GM18867 (cell line): ENCODE data around the gene SDK1.

ENCODE experiments used
- ATAC-seq: cut with Tn5 transposase; IDR thresholded peaks from one replicate; pipeline ENCODE4 v1.9.1; 2021; ENCODE audit warnings: mild to moderate bottlenecking, moderate library complexity; ENCODE audit not compliant: unreplicated experiment

SDK1 gene

DNA sequence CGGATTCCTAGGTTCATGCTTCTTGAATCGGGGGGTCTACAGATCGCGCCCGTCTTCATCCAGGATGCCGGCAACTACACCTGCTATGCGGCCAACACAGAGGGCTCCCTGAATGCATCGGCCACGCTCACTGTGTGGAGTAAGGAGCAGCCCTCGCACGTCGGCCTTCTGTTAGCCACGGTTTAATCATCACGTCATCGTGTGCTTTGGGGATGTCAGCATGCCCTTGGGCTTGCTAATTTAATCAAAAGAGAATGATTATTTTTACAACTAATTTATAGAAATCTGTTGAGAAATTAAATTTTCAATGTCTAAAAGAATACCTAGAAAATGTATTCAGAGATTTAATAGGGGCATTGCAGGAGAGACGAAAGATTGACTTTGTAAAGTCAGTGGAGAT is 668.2 kb downstream of the SDK1 start:
- ATAC-seq: no peak

DNA sequence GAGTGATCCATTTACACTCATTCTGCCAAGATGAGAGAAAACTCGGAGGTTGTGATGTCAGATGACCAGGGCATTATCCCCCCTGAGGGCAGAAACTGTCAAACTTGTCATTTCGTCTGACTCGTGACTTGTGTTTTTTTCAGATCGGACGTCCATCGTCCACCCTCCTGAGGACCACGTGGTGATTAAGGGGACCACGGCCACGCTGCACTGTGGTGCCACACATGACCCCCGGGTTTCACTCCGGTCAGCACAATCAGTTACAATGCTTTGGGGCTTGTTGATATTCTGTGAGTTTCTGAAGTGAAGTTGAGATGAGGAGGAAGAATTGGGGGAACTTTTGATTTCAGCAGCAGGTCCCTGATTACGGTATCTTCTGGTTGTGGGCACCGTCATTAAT is 670.3 kb downstream of the SDK1 start:
- no peak for ATAC-seq

DNA sequence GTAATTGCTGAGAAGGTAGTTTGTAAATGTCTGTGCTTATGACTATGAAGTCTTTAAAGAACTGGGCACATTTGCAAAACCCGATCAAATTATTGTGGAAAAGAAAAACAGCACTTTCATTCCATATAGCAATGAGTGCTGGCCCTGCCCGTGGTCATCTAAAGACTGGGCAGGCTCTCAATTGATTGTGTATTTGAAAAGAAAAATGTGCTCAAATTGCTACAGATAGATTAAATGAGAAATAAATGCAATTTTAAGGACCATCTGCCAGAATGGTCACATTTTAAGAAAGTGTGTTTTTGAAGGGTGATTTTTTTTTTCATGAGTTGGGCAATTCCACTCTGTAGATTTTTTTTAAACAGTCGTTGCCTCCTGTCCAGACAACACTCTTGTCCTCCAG is 672.2 kb downstream of the SDK1 start:
- ATAC-seq: no peak

DNA sequence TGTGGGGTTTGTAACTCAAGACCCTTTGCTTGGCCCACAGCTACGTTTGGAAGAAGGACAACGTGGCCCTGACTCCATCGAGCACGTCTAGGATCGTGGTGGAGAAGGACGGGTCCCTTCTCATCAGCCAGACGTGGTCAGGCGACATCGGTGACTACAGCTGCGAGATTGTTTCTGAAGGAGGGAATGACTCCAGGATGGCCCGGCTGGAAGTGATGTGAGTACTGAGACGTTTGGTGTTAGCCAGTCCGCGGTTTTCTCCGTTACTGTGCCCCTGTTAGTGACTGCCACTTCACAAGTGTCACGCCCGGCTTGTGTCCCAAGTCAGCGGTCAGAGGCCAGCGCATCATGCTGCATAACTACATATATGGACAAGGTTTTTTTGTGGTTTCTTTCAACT is 673.3 kb downstream of the SDK1 start:
- no peak for ATAC-seq

DNA sequence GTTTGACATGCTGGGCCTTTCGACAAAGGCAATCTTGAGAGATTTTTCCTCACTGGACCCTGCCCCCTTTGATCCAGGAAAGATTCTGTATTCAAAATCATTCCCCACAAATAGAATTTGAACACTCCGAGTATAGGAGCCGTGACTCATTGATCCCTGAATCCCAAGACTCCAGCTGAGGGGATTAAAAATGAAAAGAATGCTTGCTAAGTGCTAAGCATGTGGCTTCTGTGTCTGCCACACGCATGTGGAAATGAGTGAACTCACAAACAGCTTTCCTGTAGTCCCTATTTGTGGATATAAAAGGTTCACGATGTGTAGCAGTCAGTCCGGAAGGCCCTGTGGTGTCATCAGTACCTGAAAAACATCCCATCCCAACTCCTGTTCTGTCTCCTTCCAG is 674.3 kb downstream of the SDK1 start:
- ATAC-seq: no peak

DNA sequence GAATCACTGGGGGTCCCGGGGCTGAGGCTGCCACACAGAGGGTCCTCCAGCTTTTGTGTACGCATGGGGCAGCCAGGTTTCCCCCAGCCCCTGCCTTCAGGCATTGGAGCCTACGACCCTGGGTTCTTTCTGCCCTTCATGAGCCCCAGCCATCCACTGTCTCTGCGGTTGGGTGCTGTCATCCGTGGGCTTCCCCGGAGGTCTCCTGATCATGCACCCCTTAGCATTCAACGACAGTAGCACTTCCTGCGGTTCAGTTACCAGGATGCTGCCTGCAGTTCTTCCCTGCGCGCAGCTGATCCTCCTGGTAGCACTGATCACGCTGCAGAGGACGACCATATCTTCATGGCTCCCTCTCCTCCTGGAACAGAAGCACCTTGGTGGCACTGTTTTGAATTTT is 676.3 kb downstream of the SDK1 start:
- ATAC-seq: no peak

DNA sequence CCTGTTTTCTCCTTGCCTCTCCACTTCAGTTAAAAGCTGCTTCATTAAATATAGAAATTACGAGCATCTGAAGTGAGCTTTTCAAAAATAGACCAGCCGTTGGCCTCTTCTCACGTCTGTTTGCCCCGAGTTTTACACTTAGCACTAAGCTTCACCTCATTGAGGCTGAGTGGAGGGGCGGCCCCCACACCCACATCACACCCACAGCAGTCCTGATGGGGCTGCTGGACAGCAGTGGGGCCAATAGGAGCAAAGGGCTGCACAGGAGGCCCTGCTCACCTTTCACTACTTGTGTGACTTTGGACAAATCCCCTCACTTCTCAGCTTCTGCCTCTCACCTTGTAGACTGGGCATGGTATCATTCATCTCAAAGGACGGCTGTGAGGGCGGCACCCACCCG is 677.8 kb downstream of the SDK1 start:
- no peak for ATAC-seq

DNA sequence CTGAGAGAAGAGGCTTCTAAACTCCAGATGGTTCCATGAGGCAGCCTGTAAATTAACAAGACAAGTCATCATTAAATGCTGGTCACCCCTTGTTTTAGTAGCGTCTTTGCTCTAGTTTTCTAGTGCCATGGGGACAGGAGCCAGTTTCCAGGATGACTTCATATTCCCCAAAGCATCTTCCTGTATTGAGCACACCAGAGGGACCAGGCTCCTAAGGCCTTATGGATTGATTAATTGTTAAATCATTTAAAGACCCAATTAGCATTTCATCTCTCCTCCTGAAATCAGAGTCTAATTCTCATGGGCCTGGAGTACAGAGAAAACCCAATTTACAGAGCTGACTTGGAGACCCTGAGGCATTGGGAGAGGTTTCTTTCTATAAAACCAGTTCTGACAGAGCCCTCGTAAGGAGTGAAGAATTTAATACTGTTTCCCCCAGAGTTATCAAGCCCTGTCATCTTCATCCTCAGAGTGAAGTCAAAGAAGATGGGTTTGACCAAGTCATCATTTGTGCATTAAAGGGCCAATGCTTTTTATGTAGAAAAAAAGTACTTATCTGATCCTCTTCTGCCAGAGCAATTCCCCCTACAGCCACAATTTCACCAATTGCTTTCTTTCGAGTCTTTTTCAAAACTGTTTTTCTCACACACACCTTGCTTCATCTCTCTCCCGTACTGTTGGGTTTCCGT is 678.7 kb downstream of the SDK1 start:
- ATAC-seq: no peak

DNA sequence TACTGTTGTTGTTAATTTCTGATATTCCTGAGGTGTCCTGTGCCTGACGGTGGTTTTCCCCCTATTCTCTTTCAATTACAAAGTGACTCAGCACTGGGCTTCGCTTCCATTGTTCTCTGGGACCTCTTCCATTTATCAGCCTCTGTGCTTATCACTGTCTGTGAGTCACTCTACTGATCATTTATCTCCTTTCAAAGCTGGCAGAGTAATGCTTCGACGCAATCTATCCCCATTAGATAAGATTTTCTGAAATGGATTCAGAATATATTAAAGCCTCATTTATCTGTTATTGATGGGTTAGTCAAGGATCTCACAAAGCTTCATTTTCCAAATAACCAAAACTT is 679.2 kb downstream of the SDK1 start:
- ATAC-seq: no peak

DNA sequence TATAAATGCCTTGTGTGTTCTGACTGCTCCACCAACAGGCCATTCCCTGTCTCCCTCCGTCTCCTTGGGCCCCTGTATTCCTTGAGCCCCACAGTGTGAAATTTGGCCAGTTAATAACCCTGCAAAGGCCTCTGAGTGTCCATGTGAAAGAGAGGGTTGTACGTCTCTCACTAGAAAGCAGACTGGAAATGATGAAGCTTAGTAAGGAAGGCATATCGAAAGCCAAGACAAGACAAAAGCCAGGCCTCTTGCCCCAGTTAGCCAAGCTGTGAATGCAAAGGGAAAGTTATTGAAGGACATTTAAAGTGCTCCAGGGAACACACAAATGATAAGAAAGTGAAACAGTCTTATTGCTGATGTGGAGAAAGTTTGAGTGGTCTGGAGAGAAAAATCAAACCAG is 680.2 kb downstream of the SDK1 start:
- ATAC-seq: no peak

DNA sequence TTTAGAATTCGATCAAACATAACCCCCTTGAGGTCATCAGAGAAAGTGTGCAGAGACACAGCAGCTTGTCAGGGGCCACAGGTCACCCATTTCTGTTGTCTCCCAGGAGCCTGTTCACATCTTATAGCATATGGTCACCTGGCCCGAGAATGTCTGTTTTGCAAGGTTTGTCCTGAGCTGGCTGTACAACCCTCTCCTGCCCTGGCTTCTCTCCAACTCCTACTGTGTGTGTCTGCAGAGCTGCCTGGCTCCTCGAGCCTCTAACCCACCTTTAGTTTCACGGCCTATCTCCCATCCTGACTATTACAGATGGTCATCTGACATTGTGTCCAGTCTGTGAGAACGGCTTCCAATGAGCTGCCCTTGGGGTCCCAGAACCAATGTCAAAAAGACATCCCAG is 683.4 kb downstream of the SDK1 start:
- no peak for ATAC-seq

DNA sequence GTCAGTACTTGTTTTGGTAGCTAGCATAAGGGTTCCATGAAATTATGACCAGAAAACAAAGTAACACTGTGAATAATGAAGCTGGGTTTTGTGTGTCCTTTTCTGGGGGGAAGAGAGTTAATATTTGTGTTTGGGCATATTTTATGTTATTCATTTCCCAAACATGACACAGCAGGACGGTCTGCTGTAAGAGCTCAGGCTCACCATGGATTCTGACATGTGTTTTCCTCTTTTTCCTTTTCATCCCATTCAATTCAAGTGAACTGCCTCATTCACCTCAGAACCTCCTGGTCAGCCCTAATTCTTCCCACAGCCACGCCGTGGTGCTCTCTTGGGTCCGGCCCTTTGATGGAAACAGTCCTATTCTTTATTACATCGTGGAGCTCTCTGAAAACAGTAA is 685.9 kb downstream of the SDK1 start:
- ATAC-seq: no peak

DNA sequence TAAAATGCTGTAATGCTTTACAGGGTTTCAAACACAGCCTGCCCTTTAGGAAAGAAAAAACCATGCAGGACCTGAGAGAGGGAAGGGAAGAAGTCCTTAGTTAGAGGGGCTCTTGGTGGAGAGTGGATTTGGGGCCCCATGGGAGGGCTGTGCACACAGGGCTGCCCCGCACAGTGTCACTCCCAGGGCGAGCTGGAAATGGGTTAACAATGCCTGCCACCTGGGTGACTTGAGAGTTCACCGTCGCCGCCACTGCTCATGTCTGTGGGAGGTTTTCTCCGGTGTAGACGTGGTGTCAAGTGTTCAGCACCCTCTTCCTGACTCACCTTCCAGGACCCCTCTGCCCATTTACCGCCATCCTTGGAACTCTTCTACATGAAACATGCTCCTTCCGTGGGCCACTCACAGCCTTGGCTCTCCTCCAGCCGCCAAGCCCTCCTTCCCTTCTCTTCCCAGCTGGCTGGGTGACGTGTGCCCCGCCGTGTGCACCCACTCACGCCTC is 686.4 kb downstream of the SDK1 start:
- no peak for ATAC-seq

DNA sequence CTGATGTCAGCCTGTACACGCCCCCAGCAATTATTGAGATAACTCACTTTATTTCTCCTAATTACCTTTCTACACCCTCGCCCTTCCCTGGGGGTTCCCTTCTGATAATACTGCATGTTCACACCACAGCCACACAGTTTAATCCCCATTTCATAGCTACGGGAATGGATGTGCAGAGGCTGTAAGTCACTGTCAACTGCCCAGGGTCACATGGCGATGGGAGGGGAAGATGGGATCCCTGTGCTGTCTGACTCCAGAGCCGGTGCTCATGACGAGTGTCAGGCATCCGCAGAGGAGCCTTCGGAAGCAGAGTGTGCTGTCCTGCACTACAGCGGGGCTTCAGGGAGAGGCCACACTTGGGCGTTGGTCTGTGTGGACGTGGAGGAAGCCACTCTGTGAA is 688.7 kb downstream of the SDK1 start:
- ATAC-seq: no peak

DNA sequence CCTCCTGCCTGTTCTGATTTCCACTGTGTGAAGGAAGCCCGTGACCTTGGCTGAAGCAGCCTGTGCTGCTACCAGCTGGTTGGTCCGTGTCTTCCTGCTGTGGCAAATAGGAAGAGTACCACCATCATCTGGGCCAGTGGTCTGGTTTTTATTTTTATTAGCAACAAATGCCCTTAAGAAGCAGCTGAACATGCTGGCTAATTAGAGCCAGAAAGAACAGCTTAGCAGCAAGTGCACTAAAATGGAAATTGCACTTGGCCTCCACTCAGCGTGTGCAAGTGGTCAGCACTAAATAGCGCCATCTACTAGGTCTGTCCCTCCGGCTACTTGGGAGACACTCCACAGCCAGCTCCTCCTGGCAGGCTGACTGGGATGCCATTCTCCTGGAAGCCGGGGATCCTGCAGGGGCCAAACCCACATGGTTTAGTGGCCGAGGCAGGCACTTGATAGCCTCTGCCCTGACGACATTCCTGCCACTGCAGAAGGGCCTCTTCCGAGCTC is 690.7 kb downstream of the SDK1 start:
- no peak for ATAC-seq

DNA sequence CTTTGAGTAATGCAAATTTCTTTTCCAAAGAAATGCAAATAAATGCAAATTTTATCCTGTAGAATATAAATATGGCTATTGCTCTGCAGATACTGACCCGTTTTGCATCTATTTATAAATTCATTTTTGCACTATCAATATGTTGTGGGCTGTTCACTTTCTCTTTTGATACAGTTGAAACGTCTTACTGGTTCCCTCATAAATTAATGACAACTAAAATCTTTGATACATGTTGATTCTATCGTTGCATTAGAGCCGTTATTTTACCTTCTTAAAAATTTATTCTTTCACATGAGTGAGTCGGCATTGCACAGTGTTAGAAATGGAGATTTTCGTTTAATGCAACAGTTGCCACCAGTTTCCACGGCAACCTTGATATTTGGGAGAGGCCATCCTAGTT is 691.8 kb downstream of the SDK1 start:
- ATAC-seq: no peak

DNA sequence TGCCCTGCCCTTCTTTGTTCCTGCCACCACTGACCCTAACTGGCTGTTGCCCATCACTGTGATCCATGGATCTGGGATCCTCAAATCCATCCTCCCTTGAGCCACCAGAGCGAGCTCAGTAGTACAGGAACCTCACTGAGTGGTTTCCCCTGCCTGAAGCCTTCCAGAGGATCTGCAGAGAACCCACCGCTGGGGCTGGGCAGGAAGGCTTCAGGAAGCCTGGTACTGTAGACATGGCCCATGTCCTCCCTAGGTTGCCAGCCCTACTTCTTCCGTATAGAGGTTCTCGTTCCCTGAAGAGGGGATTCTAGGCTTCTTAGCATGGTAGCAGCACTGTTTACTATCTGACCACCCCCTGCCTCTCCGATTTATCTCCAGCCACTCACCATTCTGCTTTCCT is 693.7 kb downstream of the SDK1 start:
- ATAC-seq: no peak

DNA sequence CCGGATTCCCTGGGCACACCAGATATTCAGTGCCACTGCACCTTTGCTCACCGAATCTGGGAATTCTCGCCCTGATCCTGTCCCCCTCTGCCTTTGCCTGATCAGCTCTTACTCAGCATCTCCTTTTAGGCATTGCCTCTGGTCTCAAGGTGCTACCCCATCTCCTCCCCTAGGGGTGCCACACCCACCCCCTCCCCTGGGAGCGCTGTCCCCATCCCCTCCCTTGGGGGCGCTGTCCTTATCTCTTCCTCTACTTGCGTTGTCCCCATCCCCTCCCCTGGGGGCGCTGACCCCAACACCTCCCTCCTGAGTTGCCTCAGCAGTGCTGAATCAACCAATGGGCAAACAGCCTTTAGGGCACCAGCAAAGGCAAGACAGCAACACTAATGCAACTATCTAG is 694.1 kb downstream of the SDK1 start:
- no peak for ATAC-seq

DNA sequence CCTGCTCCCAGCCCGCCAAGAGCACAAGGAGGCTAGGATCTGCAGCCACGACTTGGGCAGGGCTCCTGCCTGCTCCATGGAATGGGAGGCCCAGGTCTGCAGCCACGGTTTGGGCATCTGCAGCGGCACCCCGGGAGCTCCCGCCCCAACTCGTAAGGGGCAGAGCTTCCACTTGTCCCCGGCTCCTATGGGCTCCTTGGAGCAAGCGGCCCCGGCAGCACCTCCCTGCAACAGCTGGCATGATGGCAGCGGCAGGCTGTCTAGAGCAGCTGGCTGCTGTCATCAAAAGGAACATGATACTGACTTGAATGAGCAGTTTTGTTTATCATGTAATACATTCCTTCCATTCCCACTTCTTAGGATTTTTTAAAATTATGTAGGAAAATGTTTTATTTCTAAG is 697.0 kb downstream of the SDK1 start:
- ATAC-seq: no peak

DNA sequence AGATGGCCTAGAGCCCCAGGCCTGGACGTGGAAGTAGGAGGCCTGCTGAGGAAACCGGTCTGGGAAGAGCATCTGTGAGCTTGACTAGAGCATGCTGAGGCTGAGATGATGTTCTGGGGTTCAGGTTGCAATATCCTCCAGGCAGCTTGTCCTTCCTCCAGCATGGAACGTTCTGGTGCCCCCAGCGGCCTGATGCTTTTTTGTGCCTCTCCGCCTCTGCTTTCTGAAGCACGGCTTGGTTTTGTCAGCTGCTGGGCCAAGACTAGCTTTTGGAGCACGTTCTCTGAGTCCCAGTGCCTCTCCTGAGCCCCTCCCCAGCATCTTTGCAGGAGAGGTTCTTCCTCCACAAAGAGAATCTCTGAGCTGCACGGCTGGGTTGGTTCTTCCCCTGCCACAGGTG is 699.1 kb downstream of the SDK1 start:
- no peak for ATAC-seq

DNA sequence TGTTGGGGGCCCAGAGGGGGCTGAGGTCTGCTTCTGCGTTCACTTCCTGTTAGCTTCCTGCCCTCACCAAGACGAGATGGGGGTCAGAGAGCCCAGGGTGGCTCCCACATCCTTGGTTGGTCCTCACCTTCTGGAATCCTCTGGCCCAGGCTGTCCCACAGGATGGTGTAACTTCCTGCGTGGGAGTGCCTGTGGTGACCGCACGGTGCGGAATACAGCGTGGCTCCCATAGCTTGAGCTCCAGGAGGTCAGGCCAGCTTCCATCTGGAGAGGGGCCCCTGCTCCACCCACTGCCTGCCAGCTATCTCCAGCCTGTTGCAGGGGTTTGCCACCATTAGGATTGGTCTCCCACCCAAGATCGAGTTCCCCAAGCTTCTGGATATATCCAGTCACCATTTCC is 699.9 kb downstream of the SDK1 start:
- ATAC-seq: no peak

DNA sequence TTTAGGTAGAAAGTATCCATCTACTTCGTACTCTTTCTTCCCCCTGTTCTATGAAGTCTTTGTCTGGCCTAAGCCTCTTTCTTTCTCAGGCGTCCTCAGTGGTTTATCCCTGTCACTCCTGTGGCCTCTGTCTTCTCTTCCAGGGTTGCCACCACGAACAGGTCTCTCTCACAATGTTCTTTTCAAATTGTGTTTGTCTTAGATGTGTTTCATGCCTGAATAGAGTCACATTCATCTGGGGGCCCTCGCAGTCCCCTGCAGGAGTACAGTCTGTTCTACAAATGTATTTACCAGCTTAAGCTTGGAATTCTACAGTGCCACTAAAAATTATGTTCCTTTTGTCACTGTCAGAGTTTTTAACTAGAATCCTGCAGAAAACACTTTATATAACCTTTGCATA is 700.7 kb downstream of the SDK1 start:
- ATAC-seq: no peak

DNA sequence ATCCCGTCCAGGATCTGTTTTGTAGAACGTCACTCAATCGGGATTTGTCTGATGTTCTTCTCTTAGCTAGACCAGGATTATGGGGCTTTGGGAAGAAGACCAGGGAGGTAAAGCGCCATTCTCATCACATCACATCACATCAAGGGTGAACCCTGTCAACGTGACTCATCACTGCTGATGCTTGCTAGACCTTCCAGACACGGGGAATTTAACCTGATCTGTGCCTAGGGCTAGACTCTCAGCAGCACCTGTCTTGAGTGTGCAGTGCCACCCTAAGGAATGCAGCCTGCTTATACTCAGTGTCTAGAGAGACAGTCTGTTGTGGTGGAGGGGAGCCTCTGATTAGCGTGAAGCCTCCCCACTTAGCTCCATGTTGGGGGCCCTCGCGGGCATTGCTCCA is 702.5 kb downstream of the SDK1 start:
- ATAC-seq: no peak
